HK-2 (cell line): ENCODE results near the gene VAMP3.

Experiments used
- DNase-seq: peaks from one replicate; pipeline ENCODE4 v3.0.0-alpha.2; 2018; ENCODE audit not compliant: unreplicated experiment

The VAMP3 gene

GRCh38 chr1:7813677-7814373, 42.7 kb downstream of the VAMP3 start:
- DNase-seq: no peak

GRCh38 chr1:7821282-7821681, 50.2 kb downstream of the VAMP3 start:
- no peak for DNase-seq

DNA sequence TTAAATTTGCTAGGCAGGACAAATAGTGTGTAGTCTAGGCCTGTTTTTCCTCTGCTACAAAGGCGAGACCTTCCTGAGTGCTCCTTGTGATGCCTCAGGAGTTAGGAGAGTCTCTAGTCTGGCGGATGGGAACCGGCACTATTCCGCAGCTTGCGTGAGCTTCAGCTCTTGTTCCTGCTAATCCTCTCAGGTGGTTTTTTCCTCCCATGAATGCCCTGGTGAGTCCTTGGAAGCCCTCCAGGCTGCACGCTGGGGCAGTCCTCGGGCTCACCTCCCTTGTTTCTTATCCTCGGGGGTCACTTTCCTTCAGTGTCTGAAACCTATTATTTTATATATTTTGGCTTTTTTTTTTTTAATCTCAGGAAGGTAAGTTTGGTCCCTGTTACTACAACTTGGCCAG, 53.6 kb downstream of the VAMP3 start:
- no peak for DNase-seq

- no peak for DNase-seq
These were observed 55.3 kb downstream of the VAMP3 start for GRCh38 chr1:7826363-7826762.

DNA sequence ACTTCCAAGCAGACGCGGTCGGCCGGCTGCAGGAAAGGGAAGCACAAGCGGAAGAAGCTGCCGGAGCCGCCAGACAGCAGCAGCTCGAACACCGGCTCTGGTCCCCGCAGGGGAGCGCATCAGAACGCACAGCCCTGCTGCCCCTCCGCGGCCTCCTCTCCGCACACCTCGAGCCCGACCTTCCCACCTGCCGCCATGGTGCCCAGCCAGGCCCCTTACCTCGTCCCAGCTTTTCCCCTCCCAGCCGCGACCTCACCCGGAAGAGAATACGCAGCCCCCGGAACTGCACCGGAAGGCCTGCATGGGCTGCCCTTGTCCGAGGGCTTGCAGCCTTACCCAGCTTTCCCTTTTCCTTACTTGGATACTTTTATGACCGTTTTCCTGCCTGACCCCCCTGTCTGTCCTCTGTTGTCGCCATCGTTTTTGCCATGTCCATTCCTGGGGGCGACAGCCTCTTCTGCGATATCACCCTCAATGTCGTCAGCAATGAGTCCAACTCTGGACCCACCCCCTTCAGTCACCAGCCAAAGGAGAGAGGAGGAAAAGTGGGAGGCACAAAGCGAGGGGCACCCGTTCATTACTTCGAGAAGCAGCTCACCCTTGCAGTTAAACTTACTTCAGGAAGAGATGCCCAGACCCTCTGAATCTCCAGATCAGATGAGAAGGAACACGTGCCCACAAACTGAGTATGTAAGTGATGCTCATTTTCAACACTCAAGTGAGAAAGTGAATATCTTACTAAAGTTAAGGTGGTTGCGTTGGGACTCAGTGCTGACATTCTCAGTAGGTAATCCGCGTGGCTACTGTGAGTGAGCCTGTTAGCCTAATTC, 56.2 kb downstream of the VAMP3 start:
- DNase-seq: no peak
